Sigmoid colon (tissue), 4 donors: ENCODE data around the gene ITPRIP.

Experiments used
- EP300 ChIP-seq, 4 donors: sonication (generic); formaldehyde crosslinking; IDR thresholded peaks; one replicate each; pipeline ENCODE4 v1.6.1; 2017; ENCODE audit warnings: antibody characterized with exemption in 4 of 4
- POLR2A ChIP-seq, 2 donors: fragments of 450-650 bp; IDR thresholded peaks; one replicate each; pipeline ENCODE4 v1.6.1; 2016; ENCODE audit warnings: antibody characterized with exemption in 2 of 2, mild to moderate bottlenecking in 2 of 2, moderate library complexity in 2 of 2
- TF ChIP-seq, protein P1 (sequence below), 4 experiments: fragments of 450-650 bp in 3 of 4; fragments of 200-600 bp in 1 of 4; IDR thresholded peaks; one replicate each; pipeline ENCODE4 v1.5.1; 2016 to 2019; ENCODE audit warnings: antibody characterized with exemption in 4 of 4, mild to moderate bottlenecking in 3 of 4, moderate library complexity in 2 of 4

DNA sequence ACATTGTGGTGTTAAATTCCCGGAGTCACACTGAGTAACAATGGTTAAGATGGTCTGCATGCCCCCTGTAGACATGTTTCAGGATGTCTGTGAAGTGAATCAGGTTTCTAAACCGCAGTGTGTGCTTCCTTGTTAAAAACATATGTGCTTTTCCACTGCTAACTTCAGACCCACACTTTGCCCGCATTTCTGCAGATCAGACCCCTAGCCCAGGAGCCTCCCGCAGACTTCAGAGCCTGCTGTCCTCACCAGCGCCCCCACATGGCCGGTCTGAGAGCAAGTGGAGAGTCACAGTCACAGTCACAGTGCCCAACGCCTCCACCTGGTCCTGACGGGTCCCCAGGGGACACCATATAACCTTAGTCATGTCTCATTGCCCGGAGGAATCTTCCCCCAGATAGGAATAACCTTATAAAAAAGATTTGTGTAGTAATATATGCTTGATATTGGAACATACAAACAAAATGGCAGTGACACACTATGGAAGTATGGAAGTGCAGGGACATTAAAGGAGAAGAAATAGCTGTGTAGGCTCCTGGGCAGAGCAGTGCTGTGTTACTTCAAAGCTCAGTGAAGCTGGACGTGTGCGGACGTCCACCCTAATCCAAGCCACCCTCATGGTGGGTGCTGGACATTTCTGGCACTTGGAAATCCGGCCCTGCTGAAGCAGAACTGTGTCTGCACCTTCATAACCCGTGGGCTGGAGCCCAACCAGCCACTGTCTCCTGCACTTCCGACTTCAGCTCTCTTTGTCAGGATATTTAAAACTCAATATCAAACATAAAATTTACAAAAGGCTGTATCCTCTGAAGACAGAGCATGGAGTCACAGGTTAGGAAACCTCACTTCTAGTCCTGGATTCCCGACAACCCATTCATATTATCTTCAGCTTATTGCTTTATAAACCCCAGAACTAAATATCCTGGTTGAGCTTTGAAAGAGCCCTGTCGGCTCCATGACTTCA is 40.3 kb downstream of the ITPRIP start:
- TF ChIP-seq POLR2A (IDR thresholded peaks at IDR 0.05) (no peak), EP300 (IDR thresholded peaks at IDR 0.05) (no peak)
- TF ChIP-seq, protein P1, sequence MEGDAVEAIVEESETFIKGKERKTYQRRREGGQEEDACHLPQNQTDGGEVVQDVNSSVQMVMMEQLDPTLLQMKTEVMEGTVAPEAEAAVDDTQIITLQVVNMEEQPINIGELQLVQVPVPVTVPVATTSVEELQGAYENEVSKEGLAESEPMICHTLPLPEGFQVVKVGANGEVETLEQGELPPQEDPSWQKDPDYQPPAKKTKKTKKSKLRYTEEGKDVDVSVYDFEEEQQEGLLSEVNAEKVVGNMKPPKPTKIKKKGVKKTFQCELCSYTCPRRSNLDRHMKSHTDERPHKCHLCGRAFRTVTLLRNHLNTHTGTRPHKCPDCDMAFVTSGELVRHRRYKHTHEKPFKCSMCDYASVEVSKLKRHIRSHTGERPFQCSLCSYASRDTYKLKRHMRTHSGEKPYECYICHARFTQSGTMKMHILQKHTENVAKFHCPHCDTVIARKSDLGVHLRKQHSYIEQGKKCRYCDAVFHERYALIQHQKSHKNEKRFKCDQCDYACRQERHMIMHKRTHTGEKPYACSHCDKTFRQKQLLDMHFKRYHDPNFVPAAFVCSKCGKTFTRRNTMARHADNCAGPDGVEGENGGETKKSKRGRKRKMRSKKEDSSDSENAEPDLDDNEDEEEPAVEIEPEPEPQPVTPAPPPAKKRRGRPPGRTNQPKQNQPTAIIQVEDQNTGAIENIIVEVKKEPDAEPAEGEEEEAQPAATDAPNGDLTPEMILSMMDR (IDR thresholded peaks at IDR 0.05), result no peak
